HG02763 (cell line): ENCODE measurements around the gene ACY1.
"Not testable (repeated sequence)": the region's sequence is repeated elsewhere in the genome, so short reads cannot be mapped to it uniquely, and the experiment has no call there.

Experiments
- ATAC-seq: cut with Tn5 transposase; IDR thresholded peaks from one replicate; pipeline ENCODE4 v1.9.1; 2021; ENCODE audit warnings: mild to moderate bottlenecking, moderate library complexity; ENCODE audit not compliant: unreplicated experiment

The ACY1 gene

GRCh38 chr3:51980253-51980652, 3.1 kb upstream of the ACY1 start:
- no peak for ATAC-seq

GRCh38 chr3:51982352-51982837, 940 bp upstream of the ACY1 start:
- peak; percentile 35 for ATAC-seq

DNA sequence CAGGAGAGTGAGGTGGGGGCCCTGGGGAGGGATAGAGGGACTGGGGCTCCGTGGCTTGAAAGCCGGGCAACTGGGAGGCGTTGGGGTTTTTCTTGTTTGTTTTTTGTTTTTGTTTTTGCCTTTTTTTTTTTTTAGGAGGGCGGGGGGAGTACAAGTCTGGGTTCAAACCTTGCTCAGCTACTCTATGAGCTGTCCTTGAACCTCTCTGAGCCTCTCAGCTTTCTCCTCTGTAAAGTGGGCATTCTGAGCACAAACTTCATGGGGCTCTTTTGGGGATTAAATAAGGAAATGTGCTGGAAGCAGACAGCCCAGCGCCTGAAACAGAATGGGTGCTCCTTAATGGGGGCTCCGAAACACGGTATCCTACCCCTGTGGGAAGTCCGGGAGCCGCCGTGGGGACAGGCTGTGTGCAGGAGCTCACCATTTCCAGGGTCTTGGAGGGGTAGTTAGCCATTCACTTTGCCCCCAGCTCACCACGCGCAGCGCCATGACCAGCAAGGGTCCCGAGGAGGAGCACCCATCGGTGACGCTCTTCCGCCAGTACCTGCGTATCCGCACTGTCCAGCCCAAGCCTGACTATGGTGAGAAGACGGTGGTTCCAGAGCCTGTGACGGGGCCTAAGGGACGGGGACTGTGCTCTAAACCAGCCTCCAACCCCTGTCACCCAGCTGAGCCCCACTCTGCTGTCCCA, 388 bp downstream of the ACY1 start:
- ATAC-seq, result no peak

DNA sequence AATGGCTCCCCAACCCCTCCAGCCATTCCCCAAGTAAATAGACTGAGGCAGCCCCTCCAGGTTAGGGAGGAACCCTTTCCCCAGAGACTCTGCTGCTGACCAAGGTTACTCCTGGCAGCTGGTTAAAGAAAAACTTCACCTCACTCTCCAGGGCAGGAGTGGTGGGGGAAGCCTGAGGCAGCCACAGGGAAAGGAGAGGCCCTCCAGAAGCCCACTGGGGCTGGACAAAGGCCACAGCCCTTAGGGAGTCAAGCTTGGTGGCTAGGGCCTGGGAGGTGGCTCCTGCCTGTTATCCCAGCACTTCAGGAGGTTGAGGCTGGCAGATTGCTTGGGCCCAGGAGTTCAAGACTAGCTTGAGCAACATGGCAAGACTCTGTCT, 923 bp downstream of the ACY1 start:
- no peak for ATAC-seq

GRCh38 chr3:51985063-51985462, 1.7 kb downstream of the ACY1 start:
- no peak for ATAC-seq

DNA sequence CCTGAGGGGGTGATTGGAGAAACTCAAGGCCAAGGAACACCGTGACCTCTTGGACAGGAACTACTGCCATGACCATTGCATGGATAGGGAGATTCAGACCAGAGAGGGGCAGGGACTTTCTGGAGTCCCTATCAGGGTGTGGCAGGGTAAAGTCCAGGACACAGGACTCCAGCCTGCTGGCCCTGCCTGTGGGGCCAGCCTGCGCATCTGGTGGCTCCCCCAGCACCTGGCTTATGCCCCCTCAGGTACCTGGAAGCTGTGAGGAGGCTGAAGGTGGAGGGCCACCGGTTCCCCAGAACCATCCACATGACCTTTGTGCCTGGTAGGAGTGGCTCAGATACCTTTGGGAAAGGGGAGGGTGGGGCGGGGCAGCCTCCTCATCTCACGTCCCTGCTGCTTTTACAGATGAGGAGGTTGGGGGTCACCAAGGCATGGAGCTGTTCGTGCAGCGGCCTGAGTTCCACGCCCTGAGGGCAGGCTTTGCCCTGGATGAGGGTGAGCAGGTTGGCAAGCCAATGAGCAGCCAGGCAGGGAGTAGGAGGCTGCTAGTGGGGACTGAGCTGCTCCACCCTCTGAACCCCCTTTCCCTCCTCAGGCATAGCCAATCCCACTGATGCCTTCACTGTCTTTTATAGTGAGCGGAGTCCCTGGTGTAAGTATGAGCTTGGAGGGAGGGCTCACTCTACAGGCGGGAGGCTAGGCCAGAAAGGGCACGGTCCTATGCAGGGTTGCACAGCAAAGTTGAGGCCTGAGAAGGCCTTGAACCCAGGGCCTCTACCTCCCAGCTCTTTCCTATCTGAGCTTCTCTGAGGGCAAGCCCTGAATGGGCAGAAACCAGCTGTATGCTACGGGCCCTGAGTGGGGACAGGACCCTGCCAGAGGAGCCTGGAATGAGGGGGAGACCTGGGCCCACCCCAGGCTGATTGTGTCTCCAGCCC, 2.9 kb downstream of the ACY1 start:
- no peak for ATAC-seq

- no peak for ATAC-seq
Observed at GRCh38 chr3:51987568-51987967, 4.2 kb downstream of the ACY1 start.

- no peak for ATAC-seq
Observed at GRCh38 chr3:51988286-51989146, 5.2 kb downstream of the ACY1 start.

GRCh38 chr3:51990501-51990971, 7.2 kb downstream of the ACY1 start:
- not testable (repeated sequence) for ATAC-seq

DNA sequence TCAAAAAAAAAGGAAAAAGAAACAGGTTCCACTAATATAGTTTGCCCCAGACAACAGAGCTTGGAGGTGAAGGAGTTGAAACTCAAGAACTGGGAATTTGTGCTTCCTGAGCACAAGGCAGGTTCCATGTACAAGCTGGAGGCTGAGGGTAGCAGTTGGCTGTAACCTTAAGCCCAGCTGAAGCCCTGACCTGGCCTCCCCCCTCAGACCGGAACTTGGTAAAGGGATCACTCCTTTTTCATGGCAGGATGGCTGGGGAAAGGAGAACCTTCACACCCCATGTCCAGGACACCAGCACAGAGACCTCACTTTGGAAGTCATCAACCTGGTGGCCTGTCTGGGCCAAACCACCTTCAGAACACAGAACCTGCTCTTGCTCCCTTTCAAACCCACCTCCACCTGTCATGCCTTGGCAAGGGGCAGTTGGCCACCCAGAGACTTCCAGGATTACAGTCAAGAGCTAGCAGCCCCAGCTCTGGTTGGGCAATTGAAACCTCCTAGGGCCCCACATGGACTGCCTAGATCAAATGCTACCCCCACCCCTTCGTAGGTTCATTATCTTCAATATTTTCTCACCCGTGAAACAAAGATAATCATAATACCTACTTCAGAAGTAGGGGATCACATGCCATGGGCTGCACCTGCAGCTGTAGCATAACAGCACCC, 8.8 kb downstream of the ACY1 start:
- no peak for ATAC-seq

DNA sequence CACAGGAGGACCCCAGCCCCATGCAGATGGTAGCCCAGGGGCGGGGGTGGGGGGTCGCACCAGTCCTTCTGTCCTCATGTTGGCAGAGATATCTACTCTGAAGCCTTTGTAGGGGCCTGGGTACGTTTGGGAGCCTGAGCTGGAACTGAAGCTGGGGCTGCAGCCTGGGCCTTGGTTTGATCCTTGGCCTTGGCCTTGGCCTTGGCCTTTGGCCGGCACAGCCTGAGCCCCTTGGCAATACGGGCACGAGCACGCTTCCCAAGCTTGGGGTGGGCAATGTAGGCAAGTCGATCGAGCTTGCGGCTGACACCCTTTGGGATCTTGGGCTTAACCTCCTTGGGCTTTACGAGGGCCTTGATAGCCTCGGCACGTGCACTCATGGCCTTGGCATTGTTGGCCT, 10.3 kb downstream of the ACY1 start:
- not testable (repeated sequence) for ATAC-seq

GRCh38 chr3:51994530-51994929, 11.2 kb downstream of the ACY1 start:
- no peak for ATAC-seq

- ATAC-seq, result peak; percentile 87
Observed at GRCh38 chr3:51995346-51996163, 12.2 kb downstream of the ACY1 start, which contains the start of gene RPL29. Gene RPL29, minus strand, starts transcription at chr3:51995895. Its CDS starts 434 bp downstream, at chr3:51995461.

DNA sequence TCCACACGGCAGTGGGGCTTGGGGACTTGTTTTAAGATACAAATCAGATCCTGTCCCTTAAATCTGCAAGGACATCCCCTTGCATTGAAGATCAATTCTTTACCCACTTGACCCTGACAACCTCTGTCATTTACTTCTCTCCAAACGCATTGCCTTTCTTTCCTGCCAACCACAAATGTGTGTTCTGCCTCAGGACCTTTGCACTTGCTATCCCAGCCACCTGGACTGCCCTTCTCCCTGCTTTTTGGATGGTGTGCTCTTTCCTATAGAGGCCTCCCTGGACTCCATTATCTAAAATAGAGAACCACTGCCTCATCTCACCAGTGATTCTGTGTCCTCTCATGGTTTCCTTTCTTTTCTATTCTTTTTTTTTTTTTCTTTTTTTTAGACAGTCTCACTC, 13.8 kb downstream of the ACY1 start:
- ATAC-seq, result no peak

DNA sequence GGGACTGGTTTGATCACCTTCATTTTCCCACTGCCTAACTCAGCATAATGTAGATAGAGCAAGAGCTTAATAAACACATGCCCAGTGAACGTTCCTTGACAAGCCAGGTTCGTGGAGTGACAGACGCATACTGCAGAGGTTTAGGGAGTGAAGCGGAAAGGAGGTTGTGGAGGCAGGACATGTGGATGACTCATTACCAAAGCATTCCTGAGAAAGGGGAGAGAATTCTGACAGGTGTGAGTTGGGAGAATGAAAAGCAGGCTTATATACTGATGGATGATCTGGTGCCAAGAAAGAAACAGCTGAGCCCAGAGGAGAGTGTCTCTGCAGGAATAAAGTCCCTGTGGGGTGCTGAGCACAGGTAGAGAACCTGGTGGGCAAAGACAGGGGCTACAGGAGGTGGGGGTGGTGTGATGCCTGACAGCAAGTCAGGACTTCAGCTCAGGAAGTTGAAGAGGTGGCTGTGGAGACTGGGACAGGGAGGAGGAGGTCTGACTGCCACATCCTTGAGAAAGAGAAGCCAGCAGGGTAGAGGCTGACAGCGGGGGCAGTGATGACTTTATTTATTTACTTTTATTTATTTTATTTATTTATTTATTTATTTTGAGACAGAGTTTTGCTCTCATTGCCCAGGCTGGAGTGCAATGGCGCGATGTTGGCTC, 14.7 kb downstream of the ACY1 start:
- no peak for ATAC-seq

GRCh38 chr3:51998774-51999173, 15.4 kb downstream of the ACY1 start:
- ATAC-seq, result no peak

GRCh38 chr3:51999846-52000245, 16.5 kb downstream of the ACY1 start:
- no peak for ATAC-seq

DNA sequence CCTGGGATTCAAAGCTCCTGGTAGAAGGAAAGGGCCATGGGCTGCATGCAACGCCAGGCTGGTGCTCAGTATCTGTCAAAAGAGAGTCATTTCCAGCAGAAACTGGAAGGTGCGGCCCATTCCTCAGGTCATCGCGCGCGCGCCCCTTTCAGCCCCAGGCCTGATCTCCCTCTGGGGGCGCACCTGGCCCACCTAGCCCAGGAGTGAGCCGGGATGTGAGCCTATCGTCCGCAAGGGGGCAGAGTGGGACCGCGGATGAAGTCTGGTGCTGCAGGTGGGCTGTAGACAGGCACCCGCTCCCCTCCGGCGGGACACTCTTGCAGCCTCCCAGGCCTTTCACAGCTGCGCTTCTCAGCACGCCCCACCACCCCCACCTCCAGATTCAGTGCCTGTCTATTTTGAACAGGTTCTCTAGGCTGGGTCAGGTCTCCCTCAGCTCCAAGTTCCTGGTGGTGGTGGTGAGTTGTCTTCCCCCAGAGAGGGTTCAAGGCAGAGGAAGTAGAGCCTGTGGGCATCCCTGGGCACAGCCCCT, 18.2 kb downstream of the ACY1 start:
- peak; percentile 68 for ATAC-seq

GRCh38 chr3:52002748-52003147, 19.4 kb downstream of the ACY1 start:
- ATAC-seq, result no peak
